Neutrophil (primary cell): ENCODE results near the gene C1orf52.
"Not testable (repeated sequence)": the region's sequence is repeated elsewhere in the genome, so short reads cannot be mapped to it uniquely, and the experiment has no call there.

Source experiments
- H3K27ac ChIP-seq: fragments of 200-600 bp; sonication (generic); 2 replicates; pipeline ENCODE4 v1.5.1; 2016; ENCODE audit warnings: mild to moderate bottlenecking, moderate library complexity
- H3K27me3 ChIP-seq: fragments of 200-600 bp; sonication (generic); 2 replicates; pipeline ENCODE4 v1.6.0; 2016; ENCODE audit warnings: mild to moderate bottlenecking
- H3K36me3 ChIP-seq: fragments of 200-600 bp; sonication (generic); 2 replicates; pipeline ENCODE4 v1.5.1; 2017
- H3K4me1 ChIP-seq, 2 experiments: fragments of 200-600 bp in 1 of 2; sonication (generic) in 1 of 2; 1 replicate in 1 of 2; 2 replicates in 1 of 2; pipeline versions ENCODE4 v1.5.1 to v1.6.1; 2013 to 2016; ENCODE audit warnings: low read depth in 1 of 2, low read length in 1 of 2, mild to moderate bottlenecking in 1 of 2, moderate library complexity in 1 of 2; ENCODE audit not compliant: control insufficient read depth in 1 of 2, insufficient read depth in 1 of 2
- H3K4me3 ChIP-seq, 2 experiments: fragments of 200-600 bp in 1 of 2; sonication (generic) in 1 of 2; 1 replicate in 1 of 2; 2 replicates in 1 of 2; pipeline ENCODE4 v1.5.1; 2013 to 2016; ENCODE audit warnings: low read depth in 1 of 2, low read length in 1 of 2, mild to moderate bottlenecking in 1 of 2, moderate library complexity in 1 of 2
- H3K9me3 ChIP-seq: fragments of 200-600 bp; sonication (generic); 2 replicates; pipeline ENCODE4 v1.5.1; 2016
- TF ChIP-seq, protein P1 (sequence below): fragments of 200-600 bp; sonication (generic); IDR thresholded peaks from 2 replicates; pipeline ENCODE4 v1.5.1; 2016; ENCODE audit warnings: antibody characterized with exemption

Gene C1orf52

GRCh38 chr1:85259912-85260274 is 431 bp upstream of the C1orf52 start:
- peak overlapping the region; percentile 84 for H3K27ac ChIP-seq
- peak overlapping the region; percentile 90 to 96 for H3K4me3 ChIP-seq
- TF ChIP-seq, protein P1, sequence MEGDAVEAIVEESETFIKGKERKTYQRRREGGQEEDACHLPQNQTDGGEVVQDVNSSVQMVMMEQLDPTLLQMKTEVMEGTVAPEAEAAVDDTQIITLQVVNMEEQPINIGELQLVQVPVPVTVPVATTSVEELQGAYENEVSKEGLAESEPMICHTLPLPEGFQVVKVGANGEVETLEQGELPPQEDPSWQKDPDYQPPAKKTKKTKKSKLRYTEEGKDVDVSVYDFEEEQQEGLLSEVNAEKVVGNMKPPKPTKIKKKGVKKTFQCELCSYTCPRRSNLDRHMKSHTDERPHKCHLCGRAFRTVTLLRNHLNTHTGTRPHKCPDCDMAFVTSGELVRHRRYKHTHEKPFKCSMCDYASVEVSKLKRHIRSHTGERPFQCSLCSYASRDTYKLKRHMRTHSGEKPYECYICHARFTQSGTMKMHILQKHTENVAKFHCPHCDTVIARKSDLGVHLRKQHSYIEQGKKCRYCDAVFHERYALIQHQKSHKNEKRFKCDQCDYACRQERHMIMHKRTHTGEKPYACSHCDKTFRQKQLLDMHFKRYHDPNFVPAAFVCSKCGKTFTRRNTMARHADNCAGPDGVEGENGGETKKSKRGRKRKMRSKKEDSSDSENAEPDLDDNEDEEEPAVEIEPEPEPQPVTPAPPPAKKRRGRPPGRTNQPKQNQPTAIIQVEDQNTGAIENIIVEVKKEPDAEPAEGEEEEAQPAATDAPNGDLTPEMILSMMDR, result no peak
- H3K4me1 ChIP-seq, result peaks cover 16 to 18% of the 10 kb centered on the region in 2 experiments
- H3K36me3 ChIP-seq, result peaks cover 38% of the 10 kb centered on the region
- no peaks in the 10 kb centered on the region for H3K27me3 ChIP-seq
- H3K9me3 ChIP-seq, result no peaks in the 10 kb centered on the region

DNA sequence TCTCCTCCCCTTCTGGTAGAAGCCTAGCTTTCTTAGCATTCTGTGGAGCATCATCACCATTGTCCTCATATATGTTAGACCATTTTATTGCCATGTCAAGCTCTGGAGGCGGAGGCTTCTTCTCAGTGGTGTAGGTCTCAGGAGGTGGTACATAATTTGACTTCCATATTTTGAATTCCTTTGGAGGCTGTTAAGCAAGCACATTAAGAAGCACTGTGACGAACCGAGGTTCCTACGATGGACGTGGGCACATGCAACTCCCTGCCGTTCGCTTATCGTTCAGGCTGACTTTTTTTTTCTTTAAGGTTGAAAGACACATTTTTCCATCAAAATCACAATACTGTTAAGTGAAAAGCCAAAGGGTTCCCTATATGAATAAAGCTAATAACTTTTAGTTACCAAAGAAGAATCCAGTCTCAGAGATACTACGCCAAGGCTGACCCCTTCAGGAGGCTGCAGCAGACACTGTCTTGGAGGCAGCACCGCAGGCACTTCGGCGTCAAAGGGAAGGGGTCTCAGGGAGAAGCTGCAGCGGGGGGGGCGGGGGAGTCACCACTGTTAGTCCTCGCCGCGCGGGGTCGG is 835 bp downstream of the C1orf52 start:
- TF ChIP-seq, protein P1, result no peak
- Histone ChIP-seq H3K9me3 (no peaks in the 10 kb centered on the region), H3K4me1 (peaks cover 16 to 18% of the 10 kb centered on the region in 2 experiments), H3K27ac (peak overlapping the region; percentile 84), H3K4me3 (peak overlapping the region; percentile 90 to 96), H3K36me3 (peaks cover 43% of the 10 kb centered on the region), H3K27me3 (no peaks in the 10 kb centered on the region)

DNA sequence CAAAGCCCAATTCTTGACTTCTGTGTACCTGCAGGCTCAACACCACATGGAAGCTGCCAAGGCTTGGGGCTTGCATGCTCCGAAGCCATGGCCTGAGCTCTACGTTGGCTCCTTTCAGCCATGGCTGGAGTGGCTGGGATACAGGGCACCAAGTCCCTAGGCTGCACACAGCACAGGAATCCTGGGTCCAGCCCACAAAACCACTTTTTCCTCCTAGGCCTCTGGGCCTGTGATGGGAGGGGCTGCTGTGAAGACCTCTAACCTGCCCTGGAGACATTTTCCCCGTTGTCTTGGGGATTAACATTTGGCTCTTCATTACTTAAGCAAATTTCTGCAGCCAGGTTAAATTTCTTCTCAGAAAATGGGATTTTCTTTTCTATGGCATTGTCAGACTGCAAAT is 10.4 kb downstream of the C1orf52 start:
- not testable (repeated sequence) for H3K4me3 ChIP-seq, H3K27me3 ChIP-seq, H3K9me3 ChIP-seq, H3K4me1 ChIP-seq, H3K27ac ChIP-seq
- peaks cover 33% of the 10 kb centered on the region for H3K36me3 ChIP-seq

DNA sequence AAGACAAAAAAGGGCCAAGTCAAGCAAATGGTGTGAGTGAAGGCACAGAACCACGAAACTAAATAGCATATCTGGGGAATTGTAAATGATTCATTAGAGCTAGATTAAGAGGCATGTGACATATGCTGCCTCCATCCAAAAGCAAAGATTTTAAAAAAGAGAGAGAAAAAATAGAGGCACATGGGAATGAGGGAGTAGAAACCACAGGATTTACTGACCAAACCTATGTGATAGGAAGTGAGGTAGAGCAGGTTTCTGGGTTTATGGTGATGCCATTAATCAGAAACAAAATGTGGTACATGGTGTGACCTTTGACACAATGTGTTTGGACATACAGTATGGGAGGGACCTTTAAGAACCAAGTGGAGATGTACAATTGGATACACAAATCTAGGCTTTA is 13.6 kb downstream of the C1orf52 start:
- Histone ChIP-seq H3K27me3 (no peaks in the 10 kb centered on the region), H3K4me1 (no peaks in the 10 kb centered on the region), H3K4me3 (no peak overlapping the region), H3K27ac (no peak overlapping the region), H3K36me3 (peaks cover 7% of the 10 kb centered on the region), H3K9me3 (no peaks in the 10 kb centered on the region)
- TF ChIP-seq, protein P1, result no peak

DNA sequence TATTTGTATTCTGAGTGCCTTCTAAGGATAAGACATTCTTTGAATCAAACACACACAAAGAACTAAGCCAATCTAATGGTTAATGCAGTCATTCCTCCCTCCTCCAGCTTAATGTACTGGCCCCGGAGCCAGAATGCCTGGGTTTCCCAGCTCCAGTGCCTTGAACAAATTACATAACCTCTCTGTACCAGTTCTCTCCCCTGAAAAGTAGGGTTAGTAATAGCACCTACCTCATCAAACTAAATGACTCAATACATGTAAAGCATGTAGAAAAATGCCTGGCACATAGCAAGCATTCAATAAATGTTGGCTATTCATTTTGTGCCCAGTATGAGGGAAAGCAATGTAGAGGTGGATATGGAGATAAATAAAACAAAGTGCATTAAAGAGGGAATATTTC is 14.0 kb downstream of the C1orf52 start:
- TF ChIP-seq, protein P1, result no peak

GRCh38 chr1:85244271-85245061 is 15.0 kb downstream of the C1orf52 start:
- no peak overlapping the region for H3K27ac ChIP-seq
- no peak overlapping the region for H3K4me3 ChIP-seq
- H3K4me1 ChIP-seq, result no peaks in the 10 kb centered on the region
- H3K36me3 ChIP-seq, result no peaks in the 10 kb centered on the region
- TF ChIP-seq, protein P1, result no peak
- no peaks in the 10 kb centered on the region for H3K9me3 ChIP-seq
- H3K27me3 ChIP-seq, result no peaks in the 10 kb centered on the region

More for the DNA sequence above, 14.0 kb downstream of the C1orf52 start:
- H3K4me1 ChIP-seq, result no peaks in the 10 kb centered on the region
- H3K27ac ChIP-seq, result no peak overlapping the region
- no peak overlapping the region for H3K4me3 ChIP-seq
- H3K36me3 ChIP-seq, result peaks cover 3% of the 10 kb centered on the region
- no peaks in the 10 kb centered on the region for H3K27me3 ChIP-seq
- no peaks in the 10 kb centered on the region for H3K9me3 ChIP-seq
